Right atrium auricular region (tissue), 2 donors: ENCODE data around the gene SIPA1L3. TPM values are rescaled to one million over a fixed set of nuclear protein-coding genes. Genes with fewer than 3 reads are reported as not detected.
"Not testable (repeated sequence)": the region's sequence is repeated elsewhere in the genome, so short reads cannot be mapped to it uniquely, and the experiment has no call there.

Experiments
- DNase-seq: peaks from one replicate; pipeline ENCODE4 v3.0.0-alpha.2; 2019; ENCODE audit warnings: low spot score
- H3K27ac ChIP-seq, 2 donors: fragments of 200-600 bp; sonication (generic); 1 replicate in 1 of 2; 2 replicates in 1 of 2; pipeline ENCODE4 v1.5.1; 2016 to 2019
- H3K27me3 ChIP-seq, 2 donors: fragments of 200-600 bp; sonication (generic); one replicate each; pipeline versions ENCODE4 v1.5.1 to v1.6.0; 2017 to 2019
- H3K36me3 ChIP-seq: fragments of 200-600 bp; sonication (generic); one replicate; pipeline ENCODE4 v1.5.1; 2016
- H3K4me1 ChIP-seq, 2 donors: fragments of 200-600 bp; sonication (generic); one replicate each; pipeline versions ENCODE4 v1.5.1 to v1.6.0; 2017 to 2019
- H3K4me3 ChIP-seq, 2 donors: fragments of 200-600 bp; sonication (generic); 1 replicate in 1 of 2; 2 replicates in 1 of 2; pipeline ENCODE4 v1.5.1; 2017 to 2019; ENCODE audit warnings: mild to moderate bottlenecking in 1 of 2, moderate library complexity in 1 of 2
- H3K9me3 ChIP-seq, 2 donors: fragments of 200-600 bp; sonication (generic); one replicate each; pipeline ENCODE4 v1.5.1; 2019
- total RNA-seq, 2 donors: library from RNA; depleted of rRNA; stranded (reverse); fragments of >200 nt; gene quantifications; one replicate each; pipeline ENCODE4 v1.1.0, GENCODE V29; 2016
- TF ChIP-seq, protein P1 (sequence below), 2 donors: fragments of 200-600 bp; sonication (generic); IDR thresholded peaks; one replicate each; pipeline ENCODE4 v1.5.1; 2019; ENCODE audit warnings: antibody characterized with exemption in 2 of 2

The SIPA1L3 gene, protein sequence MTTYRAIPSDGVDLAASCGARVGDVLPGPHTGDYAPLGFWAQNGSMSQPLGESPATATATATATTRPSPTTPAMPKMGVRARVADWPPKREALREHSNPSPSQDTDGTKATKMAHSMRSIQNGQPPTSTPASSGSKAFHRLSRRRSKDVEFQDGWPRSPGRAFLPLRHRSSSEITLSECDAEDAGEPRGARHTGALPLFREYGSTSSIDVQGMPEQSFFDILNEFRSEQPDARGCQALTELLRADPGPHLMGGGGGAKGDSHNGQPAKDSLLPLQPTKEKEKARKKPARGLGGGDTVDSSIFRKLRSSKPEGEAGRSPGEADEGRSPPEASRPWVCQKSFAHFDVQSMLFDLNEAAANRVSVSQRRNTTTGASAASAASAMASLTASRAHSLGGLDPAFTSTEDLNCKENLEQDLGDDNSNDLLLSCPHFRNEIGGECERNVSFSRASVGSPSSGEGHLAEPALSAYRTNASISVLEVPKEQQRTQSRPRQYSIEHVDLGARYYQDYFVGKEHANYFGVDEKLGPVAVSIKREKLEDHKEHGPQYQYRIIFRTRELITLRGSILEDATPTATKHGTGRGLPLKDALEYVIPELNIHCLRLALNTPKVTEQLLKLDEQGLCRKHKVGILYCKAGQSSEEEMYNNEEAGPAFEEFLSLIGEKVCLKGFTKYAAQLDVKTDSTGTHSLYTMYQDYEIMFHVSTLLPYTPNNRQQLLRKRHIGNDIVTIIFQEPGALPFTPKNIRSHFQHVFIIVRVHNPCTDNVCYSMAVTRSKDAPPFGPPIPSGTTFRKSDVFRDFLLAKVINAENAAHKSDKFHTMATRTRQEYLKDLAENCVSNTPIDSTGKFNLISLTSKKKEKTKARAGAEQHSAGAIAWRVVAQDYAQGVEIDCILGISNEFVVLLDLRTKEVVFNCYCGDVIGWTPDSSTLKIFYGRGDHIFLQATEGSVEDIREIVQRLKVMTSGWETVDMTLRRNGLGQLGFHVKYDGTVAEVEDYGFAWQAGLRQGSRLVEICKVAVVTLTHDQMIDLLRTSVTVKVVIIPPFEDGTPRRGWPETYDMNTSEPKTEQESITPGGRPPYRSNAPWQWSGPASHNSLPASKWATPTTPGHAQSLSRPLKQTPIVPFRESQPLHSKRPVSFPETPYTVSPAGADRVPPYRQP (N-terminal part only)
- 10 to 100 TPM; 10.7 to 19.6 TPM for total RNA-seq

DNA sequence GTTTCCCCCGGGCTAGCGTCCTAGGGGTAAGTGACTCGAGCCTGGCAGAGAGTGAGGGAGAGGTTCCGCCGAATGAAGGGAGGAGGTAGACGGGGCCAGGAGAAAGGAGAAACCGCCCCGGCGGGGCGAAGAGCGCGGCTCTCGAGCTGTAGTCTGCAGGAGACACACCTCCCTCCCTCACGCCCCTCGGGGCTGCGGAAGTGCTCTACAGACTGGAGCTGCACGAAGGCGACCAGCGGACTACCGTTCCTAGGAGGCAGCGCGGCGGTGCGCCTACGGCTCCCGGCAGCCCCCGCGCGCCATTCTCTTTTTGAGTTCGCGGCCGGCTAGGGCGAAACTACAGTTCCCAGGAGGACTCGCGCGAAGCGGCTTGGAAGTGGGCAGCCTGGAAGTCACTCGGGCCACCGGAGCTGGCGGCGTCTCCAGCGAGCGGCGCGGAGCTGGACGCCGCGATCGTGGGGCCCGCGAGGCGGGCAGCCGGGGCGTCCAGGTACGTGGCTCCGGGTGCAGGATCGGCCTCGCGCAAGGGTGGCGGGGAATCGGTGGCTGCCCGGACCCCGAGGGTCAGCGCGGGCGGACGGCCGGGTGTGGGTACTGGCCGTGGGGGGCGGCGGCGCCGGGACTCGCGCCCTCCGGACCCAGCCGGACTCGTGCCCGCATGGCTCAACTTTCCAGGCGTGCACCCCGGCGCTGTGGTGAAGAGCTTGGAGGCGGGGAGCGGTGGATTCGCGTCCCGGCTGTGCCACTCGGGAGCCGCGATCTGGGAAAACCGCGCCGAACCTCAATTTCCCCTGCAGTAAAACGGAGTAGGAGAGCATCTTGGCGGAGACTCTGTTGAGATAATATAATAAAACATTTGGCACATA is at the start of gene SIPA1L3:
Gene SIPA1L3 (plus strand): TSS at position 340 of the 866 bp plus-strand sequence. CDS start 174,358 bp downstream, outside the sequence.
- peak within 1 kb of the TSS; percentile 76 to 80 for H3K27ac ChIP-seq
- no peaks in the 10 kb centered on the region for H3K27me3 ChIP-seq
- no peaks in the 10 kb centered on the region for H3K9me3 ChIP-seq
- peaks cover 0 to 19% of the 10 kb centered on the region in 2 donors for H3K4me1 ChIP-seq
- H3K36me3 ChIP-seq: no peaks in the 10 kb centered on the region
- TF ChIP-seq, protein P1, sequence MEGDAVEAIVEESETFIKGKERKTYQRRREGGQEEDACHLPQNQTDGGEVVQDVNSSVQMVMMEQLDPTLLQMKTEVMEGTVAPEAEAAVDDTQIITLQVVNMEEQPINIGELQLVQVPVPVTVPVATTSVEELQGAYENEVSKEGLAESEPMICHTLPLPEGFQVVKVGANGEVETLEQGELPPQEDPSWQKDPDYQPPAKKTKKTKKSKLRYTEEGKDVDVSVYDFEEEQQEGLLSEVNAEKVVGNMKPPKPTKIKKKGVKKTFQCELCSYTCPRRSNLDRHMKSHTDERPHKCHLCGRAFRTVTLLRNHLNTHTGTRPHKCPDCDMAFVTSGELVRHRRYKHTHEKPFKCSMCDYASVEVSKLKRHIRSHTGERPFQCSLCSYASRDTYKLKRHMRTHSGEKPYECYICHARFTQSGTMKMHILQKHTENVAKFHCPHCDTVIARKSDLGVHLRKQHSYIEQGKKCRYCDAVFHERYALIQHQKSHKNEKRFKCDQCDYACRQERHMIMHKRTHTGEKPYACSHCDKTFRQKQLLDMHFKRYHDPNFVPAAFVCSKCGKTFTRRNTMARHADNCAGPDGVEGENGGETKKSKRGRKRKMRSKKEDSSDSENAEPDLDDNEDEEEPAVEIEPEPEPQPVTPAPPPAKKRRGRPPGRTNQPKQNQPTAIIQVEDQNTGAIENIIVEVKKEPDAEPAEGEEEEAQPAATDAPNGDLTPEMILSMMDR (IDR thresholded peaks at IDR 0.05): no peak
- peak within 1 kb of the TSS; percentile 79 to 96 for H3K4me3 ChIP-seq
- DNase-seq: peak; percentile 94

GRCh38 chr19:37864501-37864900 is 42.5 kb upstream of the SIPA1L3 start:
- Histone ChIP-seq H3K4me3 (no peak overlapping the region), H3K4me1 (no peaks in the 10 kb centered on the region), H3K27me3 (no peaks in the 10 kb centered on the region), H3K36me3 (no peaks in the 10 kb centered on the region), H3K27ac (no peak overlapping the region), H3K9me3 (no peaks in the 10 kb centered on the region)
- TF ChIP-seq, protein P1 (IDR thresholded peaks at IDR 0.05): no peak
- DNase-seq: no peak

GRCh38 chr19:37865930-37866329 is 41.1 kb upstream of the SIPA1L3 start:
- not testable (repeated sequence) for H3K27me3 ChIP-seq, H3K9me3 ChIP-seq, H3K4me3 ChIP-seq, H3K4me1 ChIP-seq, H3K36me3 ChIP-seq, DNase-seq, H3K27ac ChIP-seq

- DNase-seq: no peak
- Histone ChIP-seq H3K36me3 (no peaks in the 10 kb centered on the region), H3K4me1 (no peaks in the 10 kb centered on the region), H3K4me3 (no peak overlapping the region), H3K27ac (no peak overlapping the region), H3K9me3 (peaks cover 0 to 6% of the 10 kb centered on the region in 2 donors), H3K27me3 (no peaks in the 10 kb centered on the region)
- TF ChIP-seq, protein P1 (IDR thresholded peaks at IDR 0.05): no peak
Measured at GRCh38 chr19:37867831-37868230, 39.2 kb upstream of the SIPA1L3 start.

- Histone ChIP-seq H3K4me1 (no peaks in the 10 kb centered on the region), H3K36me3 (no peaks in the 10 kb centered on the region), H3K27ac (no peak overlapping the region), H3K9me3 (peaks cover 0 to 6% of the 10 kb centered on the region in 2 donors), H3K4me3 (no peak overlapping the region), H3K27me3 (no peaks in the 10 kb centered on the region)
- DNase-seq: no peak
- TF ChIP-seq, protein P1 (IDR thresholded peaks at IDR 0.05): no peak
Measured at GRCh38 chr19:37869766-37870340, 37.2 kb upstream of the SIPA1L3 start.
